ENCODE results near the gene MED17.

MED17 gene

DNA sequence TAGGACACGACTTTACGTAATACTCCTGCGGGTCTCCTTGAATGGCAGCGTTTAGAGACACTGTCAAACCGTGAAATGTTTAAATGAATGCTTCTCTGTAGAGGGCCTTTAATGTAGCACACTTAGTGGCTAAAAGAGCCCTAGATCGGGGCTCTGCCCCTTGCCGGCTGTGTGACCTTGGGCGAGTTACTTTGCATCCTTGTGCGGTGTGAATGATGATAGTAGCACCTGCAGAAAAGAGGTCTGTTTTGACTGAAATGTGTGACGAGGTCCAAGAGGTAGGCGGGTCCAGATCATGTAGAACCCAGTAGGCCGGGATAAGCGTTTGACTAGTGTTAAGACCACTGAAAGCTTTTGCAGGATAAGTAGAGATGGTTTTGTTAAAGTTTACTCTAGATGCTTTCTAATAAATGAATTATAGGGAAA lies 866 bp downstream of the MED17 start:
- peak; percentile 46 for DNase-seq (ENCODE audit: low read depth)
- TF ChIP-seq CTCF (IDR thresholded peaks at IDR 0.05; ENCODE audit: insufficient read depth, low read depth, low read length, missing control alignments): no peak
- peak overlapping the region; percentile 96 for H3K4me3 ChIP-seq (ENCODE audit: low read depth, low read length)

- H3K4me3 ChIP-seq (ENCODE audit: low read depth, low read length): no peak overlapping the region
- DNase-seq (ENCODE audit: low read depth): no peak
- TF ChIP-seq CTCF (IDR thresholded peaks at IDR 0.05; ENCODE audit: insufficient read depth, low read depth, low read length, missing control alignments): no peak
Measured at GRCh38 chr11:93791493-93791892, 7.4 kb downstream of the MED17 start.

GRCh38 chr11:93796441-93797231 lies 12.6 kb downstream of the MED17 start:
- H3K4me3 ChIP-seq (ENCODE audit: low read depth, low read length): no peak overlapping the region
- TF ChIP-seq CTCF (IDR thresholded peaks at IDR 0.05; ENCODE audit: insufficient read depth, low read depth, low read length, missing control alignments): no peak

GRCh38 chr11:93801366-93801765 lies 17.3 kb downstream of the MED17 start:
- no peak overlapping the region for H3K4me3 ChIP-seq (ENCODE audit: low read depth, low read length)
- no peak for TF ChIP-seq CTCF (IDR thresholded peaks at IDR 0.05; ENCODE audit: insufficient read depth, low read depth, low read length, missing control alignments)
- no peak for DNase-seq (ENCODE audit: low read depth)

More at GRCh38 chr11:93796441-93797231, 12.6 kb downstream of the MED17 start:
- DNase-seq (ENCODE audit: low read depth): no peak

GRCh38 chr11:93804879-93805278 lies 20.8 kb downstream of the MED17 start:
- no peak for TF ChIP-seq CTCF (IDR thresholded peaks at IDR 0.05; ENCODE audit: insufficient read depth, low read depth, low read length, missing control alignments)
- no peak overlapping the region for H3K4me3 ChIP-seq (ENCODE audit: low read depth, low read length)
- DNase-seq (ENCODE audit: low read depth): no peak

DNA sequence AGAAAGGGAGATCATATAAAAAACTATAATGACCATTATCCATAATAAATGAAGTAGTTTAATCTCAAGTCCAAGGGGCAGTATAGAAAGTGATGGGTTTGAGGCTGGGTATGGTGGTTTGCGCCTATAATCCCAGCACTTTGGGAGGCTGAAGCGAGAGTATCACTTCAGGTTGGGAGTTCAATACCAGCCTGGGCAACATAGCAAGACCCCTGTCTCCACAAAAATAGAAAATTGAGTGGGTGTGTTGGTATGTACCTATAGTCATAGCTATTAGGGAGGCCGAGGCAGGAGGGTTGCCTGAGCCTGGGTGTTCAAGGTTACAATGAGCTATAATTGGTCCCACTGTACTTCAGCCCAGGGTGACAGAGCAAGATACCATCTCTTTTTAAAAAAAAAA lies 23.9 kb downstream of the MED17 start:
- DNase-seq (ENCODE audit: low read depth): no peak
- H3K4me3 ChIP-seq (ENCODE audit: low read depth, low read length): no peak overlapping the region
- TF ChIP-seq CTCF (IDR thresholded peaks at IDR 0.05; ENCODE audit: insufficient read depth, low read depth, low read length, missing control alignments): no peak

GRCh38 chr11:93813974-93814373 lies 29.9 kb downstream of the MED17 start:
- DNase-seq (ENCODE audit: low read depth): no peak
- no peak overlapping the region for H3K4me3 ChIP-seq (ENCODE audit: low read depth, low read length)
- no peak for TF ChIP-seq CTCF (IDR thresholded peaks at IDR 0.05; ENCODE audit: insufficient read depth, low read depth, low read length, missing control alignments)

All from GM12865 (cell line).